ENCODE data around the gene PDE8A.

The PDE8A gene, protein sequence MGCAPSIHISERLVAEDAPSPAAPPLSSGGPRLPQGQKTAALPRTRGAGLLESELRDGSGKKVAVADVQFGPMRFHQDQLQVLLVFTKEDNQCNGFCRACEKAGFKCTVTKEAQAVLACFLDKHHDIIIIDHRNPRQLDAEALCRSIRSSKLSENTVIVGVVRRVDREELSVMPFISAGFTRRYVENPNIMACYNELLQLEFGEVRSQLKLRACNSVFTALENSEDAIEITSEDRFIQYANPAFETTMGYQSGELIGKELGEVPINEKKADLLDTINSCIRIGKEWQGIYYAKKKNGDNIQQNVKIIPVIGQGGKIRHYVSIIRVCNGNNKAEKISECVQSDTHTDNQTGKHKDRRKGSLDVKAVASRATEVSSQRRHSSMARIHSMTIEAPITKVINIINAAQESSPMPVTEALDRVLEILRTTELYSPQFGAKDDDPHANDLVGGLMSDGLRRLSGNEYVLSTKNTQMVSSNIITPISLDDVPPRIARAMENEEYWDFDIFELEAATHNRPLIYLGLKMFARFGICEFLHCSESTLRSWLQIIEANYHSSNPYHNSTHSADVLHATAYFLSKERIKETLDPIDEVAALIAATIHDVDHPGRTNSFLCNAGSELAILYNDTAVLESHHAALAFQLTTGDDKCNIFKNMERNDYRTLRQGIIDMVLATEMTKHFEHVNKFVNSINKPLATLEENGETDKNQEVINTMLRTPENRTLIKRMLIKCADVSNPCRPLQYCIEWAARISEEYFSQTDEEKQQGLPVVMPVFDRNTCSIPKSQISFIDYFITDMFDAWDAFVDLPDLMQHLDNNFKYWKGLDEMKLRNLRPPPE

GRCh38 chr15:84981711-84982300, at the start of gene PDE8A:
TSS of gene PDE8A (plus strand) at chr15:84981856. CDS start at chr15:84982163, 307 bp downstream.
- TF ChIP-seq CTCF (IDR thresholded peaks at IDR 0.05): no peak

DNA sequence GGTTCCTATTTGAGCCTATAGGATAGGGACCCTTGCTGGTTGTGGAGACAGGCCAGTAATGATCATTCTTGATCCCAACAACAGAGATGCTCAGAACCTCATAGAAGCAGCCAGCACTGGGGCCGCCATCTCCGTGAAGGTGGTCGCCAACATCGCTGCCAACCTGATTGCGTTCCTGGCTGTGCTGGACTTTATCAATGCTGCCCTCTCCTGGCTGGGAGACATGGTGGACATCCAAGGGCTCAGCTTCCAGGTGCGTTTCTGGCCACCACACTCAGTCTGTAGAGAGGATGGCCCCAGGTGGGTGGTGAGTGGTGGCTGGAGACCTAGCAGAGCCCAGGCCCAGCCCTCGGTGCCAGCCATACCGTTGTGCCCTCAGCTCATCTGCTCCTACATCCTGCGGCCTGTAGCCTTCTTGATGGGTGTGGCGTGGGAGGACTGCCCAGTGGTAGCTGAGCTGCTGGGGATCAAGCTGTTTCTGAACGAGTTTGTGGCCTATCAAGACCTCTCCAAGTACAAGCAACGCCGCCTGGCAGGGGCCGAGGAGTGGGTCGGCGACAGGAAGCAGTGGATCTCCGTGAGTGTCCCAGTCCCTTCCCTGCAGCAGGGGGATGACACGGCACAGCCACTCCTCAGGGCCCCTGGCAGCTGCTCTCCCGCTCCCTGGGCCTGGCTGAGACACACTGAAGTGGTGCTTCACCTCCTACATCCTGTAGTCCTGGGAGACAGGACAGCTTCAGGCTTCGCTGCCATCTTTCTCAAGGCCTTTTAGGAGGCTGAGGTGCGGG, 46.5 kb upstream of the PDE8A start:
- peak; percentile 35 for TF ChIP-seq CTCF (IDR thresholded peaks at IDR 0.05)

- TF ChIP-seq CTCF (IDR thresholded peaks at IDR 0.05): no peak
Observed at GRCh38 chr15:84937144-84937543, 44.5 kb upstream of the PDE8A start.

DNA sequence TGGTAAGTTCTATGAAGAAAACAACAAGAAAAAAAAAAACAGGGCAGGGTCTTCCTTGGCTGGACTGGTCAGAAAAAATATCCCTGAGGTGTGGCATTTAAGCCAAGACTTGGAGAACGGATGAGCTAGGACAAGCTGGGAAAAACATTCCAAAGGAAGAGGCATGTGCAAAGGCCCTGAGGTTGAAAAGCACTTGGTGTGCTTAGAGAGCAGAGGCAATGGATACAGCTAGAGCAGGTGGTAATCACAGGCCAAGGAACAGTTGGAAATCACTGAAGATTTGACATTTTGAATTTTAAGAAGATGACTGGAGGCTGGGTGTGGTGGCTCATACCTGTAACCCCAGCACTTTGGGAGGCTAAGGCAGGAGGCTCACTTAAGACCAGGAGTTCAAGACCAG, 42.9 kb upstream of the PDE8A start:
- no peak for TF ChIP-seq CTCF (IDR thresholded peaks at IDR 0.05)

GRCh38 chr15:84940399-84940798, 41.3 kb upstream of the PDE8A start:
- TF ChIP-seq CTCF (IDR thresholded peaks at IDR 0.05): no peak

- no peak for TF ChIP-seq CTCF (IDR thresholded peaks at IDR 0.05)
Observed at GRCh38 chr15:84942456-84942855, 39.2 kb upstream of the PDE8A start.

DNA sequence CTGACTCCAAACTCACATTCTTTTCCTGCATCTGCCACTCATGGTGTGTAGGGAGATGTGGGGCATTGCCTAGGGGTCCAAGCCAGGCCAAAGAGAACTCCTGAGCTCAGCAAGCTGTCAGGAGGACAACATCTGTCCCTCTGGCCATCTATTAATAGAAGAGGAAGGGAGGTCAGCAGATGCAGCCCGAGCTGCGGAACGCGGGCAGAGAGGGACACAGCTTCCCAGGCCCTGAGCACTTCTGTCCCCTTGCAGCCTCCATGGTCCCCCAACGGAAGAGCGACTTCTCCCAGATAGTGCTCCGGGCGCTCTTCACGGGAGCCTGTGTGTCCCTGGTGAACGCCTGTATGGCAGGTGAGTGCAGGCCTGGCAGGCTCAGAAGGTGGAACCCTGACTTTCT, 37.3 kb upstream of the PDE8A start:
- no peak for TF ChIP-seq CTCF (IDR thresholded peaks at IDR 0.05)
